GM04504 (cell line): ENCODE measurements around the gene PRSS3.
A peak's percentile ranks its signal among the peaks of the same experiment; 100 is the strongest.
"Not testable (repeated sequence)": the region's sequence is repeated elsewhere in the genome, so short reads cannot be mapped to it uniquely, and the experiment has no call there.

Experiments used
- DNase-seq: peaks from one replicate; pipeline ENCODE4 v3.0.0-alpha.2; 2012; ENCODE audit warnings: low read depth

PRSS3 gene

GRCh38 chr9:33786681-33787080, 8.7 kb upstream of the PRSS3 start:
- no peak for DNase-seq

GRCh38 chr9:33787839-33788238, 7.5 kb upstream of the PRSS3 start:
- no peak for DNase-seq

GRCh38 chr9:33789429-33789828, 5.9 kb upstream of the PRSS3 start:
- not testable (repeated sequence) for DNase-seq

GRCh38 chr9:33791117-33791516, 4.2 kb upstream of the PRSS3 start:
- peak; percentile 38 for DNase-seq

- not testable (repeated sequence) for DNase-seq
These were observed 1.9 kb upstream of the PRSS3 start for GRCh38 chr9:33793496-33793895.

GRCh38 chr9:33794560-33794959, 801 bp upstream of the PRSS3 start:
- DNase-seq: no peak

- no peak for DNase-seq
These were observed 458 bp downstream of the PRSS3 start for GRCh38 chr9:33795819-33796218.

GRCh38 chr9:33796679-33797078, 1.3 kb downstream of the PRSS3 start:
- not testable (repeated sequence) for DNase-seq

- DNase-seq: no peak
These were observed 2.5 kb downstream of the PRSS3 start for GRCh38 chr9:33797837-33798236.

GRCh38 chr9:33798545-33798944, 3.2 kb downstream of the PRSS3 start:
- no peak for DNase-seq

- no peak for DNase-seq
These were observed 4.8 kb downstream of the PRSS3 start for GRCh38 chr9:33799928-33800704.

GRCh38 chr9:33800886-33801285, 5.5 kb downstream of the PRSS3 start:
- DNase-seq: no peak

- not testable (repeated sequence) for DNase-seq
These were observed 6.7 kb downstream of the PRSS3 start for GRCh38 chr9:33801943-33802500.

- DNase-seq: not testable (repeated sequence)
These were observed 8.8 kb downstream of the PRSS3 start for GRCh38 chr9:33804196-33804595.

- DNase-seq: not testable (repeated sequence)
These were observed 11.8 kb downstream of the PRSS3 start for GRCh38 chr9:33807156-33807555.

- not testable (repeated sequence) for DNase-seq
These were observed 13.6 kb downstream of the PRSS3 start for GRCh38 chr9:33808979-33809322.

GRCh38 chr9:33809506-33809905, 14.1 kb downstream of the PRSS3 start:
- DNase-seq: no peak

GRCh38 chr9:33813712-33814641, 18.6 kb downstream of the PRSS3 start:
- peak; percentile 72 for DNase-seq

- no peak for DNase-seq
These were observed 20.4 kb downstream of the PRSS3 start for GRCh38 chr9:33815781-33816180.

- DNase-seq: peak; percentile 79
These were observed 21.2 kb downstream of the PRSS3 start, which contains the start of gene UBE2R2 for GRCh38 chr9:33816327-33817252. TSS of gene UBE2R2 (plus strand) at chr9:33817160. CDS start at chr9:33817758, 598 bp downstream.
